ENCODE results near the gene HIP1R. TPM values are rescaled to one million over a fixed set of nuclear protein-coding genes. Genes with fewer than 3 reads are reported as not detected.
"Not testable (repeated sequence)": the region's sequence is repeated elsewhere in the genome, so short reads cannot be mapped to it uniquely, and the experiment has no call there.

HIP1R gene
- polyA plus RNA-seq, 3 donors from 2014 or later: 4.4 to 14.6 (median 5.1) TPM

- H3K27me3 Mint-ChIP-seq (ENCODE audit: low read depth in 3 of 3): peaks cover 3 to 16% (median 11%) of the 10 kb centered on the region in 3 donors
- H3K27ac Mint-ChIP-seq: peak overlapping the region; percentile 6 to 86 (median 68)
- peaks cover 94 to 98% of the 10 kb centered on the region in 2 donors for H3K4me1 Mint-ChIP-seq
- peak overlapping the region in 3 of 5 donors; percentile 17 to 67 (median 61) for H3K4me3 Mint-ChIP-seq
- no peaks in the 10 kb centered on the region for H3K36me3 Mint-ChIP-seq
- DNase-seq: no peak
- H3K9me3 Mint-ChIP-seq: no peaks in the 10 kb centered on the region
These were observed 49.0 kb downstream of the HIP1R start for GRCh38 chr12:122884091-122884826.

GRCh38 chr12:122884860-122885259 lies 49.6 kb downstream of the HIP1R start:
- Mint-ChIP-seq H3K9me3 (no peaks in the 10 kb centered on the region), H3K4me3 (no peak overlapping the region)

GRCh38 chr12:122886161-122886560 lies 50.9 kb downstream of the HIP1R start:
- H3K4me3 Mint-ChIP-seq: peak overlapping the region; percentile 15 to 61 (median 27)
- no peak for DNase-seq
- peaks cover 3 to 20% (median 11%) of the 10 kb centered on the region in 3 donors for H3K27me3 Mint-ChIP-seq (ENCODE audit: low read depth in 3 of 3)
- H3K36me3 Mint-ChIP-seq: no peaks in the 10 kb centered on the region
- no peaks in the 10 kb centered on the region for H3K9me3 Mint-ChIP-seq
- peak overlapping the region in 4 of 6 donors; percentile 31 to 78 (median 54) for H3K27ac Mint-ChIP-seq
- H3K4me1 Mint-ChIP-seq: peaks cover 94 to 98% of the 10 kb centered on the region in 2 donors

More at GRCh38 chr12:122884860-122885259, 49.6 kb downstream of the HIP1R start:
- no peaks in the 10 kb centered on the region for H3K36me3 Mint-ChIP-seq
- DNase-seq: no peak
- H3K27me3 Mint-ChIP-seq (ENCODE audit: low read depth in 3 of 3): peaks cover 3 to 18% (median 13%) of the 10 kb centered on the region in 3 donors
- H3K4me1 Mint-ChIP-seq: peaks cover 94 to 98% of the 10 kb centered on the region in 2 donors
- no peak overlapping the region for H3K27ac Mint-ChIP-seq

- H3K9me3 Mint-ChIP-seq: no peaks in the 10 kb centered on the region
- no peak for DNase-seq
- H3K36me3 Mint-ChIP-seq: no peaks in the 10 kb centered on the region
- H3K27me3 Mint-ChIP-seq (ENCODE audit: low read depth in 3 of 3): peaks cover 3 to 19% (median 11%) of the 10 kb centered on the region in 3 donors
- H3K27ac Mint-ChIP-seq: peak overlapping the region; percentile 86 to 98 (median 90)
- peaks cover 94 to 98% of the 10 kb centered on the region in 2 donors for H3K4me1 Mint-ChIP-seq
- H3K4me3 Mint-ChIP-seq: peak overlapping the region; percentile 72 to 95 (median 85)
These were observed 51.9 kb downstream of the HIP1R start for GRCh38 chr12:122886851-122887818.

- Mint-ChIP-seq H3K27ac (peak overlapping the region; percentile 86 to 98 (median 90)), H3K36me3 (no peaks in the 10 kb centered on the region), H3K4me1 (peaks cover 94 to 98% of the 10 kb centered on the region in 2 donors), H3K9me3 (no peaks in the 10 kb centered on the region), H3K4me3 (peak overlapping the region; percentile 72 to 95 (median 85)), H3K27me3 (ENCODE audit: low read depth in 3 of 3) (peaks cover 3 to 19% (median 11%) of the 10 kb centered on the region in 3 donors)
- no peak for DNase-seq
These were observed 52.6 kb downstream of the HIP1R start for GRCh38 chr12:122887819-122888212.

- peak in 1 of 3 donors; percentile 43 for DNase-seq
- H3K4me3 Mint-ChIP-seq: peak overlapping the region; percentile 72 to 95 (median 85)
- peak overlapping the region; percentile 86 to 98 (median 90) for H3K27ac Mint-ChIP-seq
- no peaks in the 10 kb centered on the region for H3K36me3 Mint-ChIP-seq
- peaks cover 92 to 98% of the 10 kb centered on the region in 2 donors for H3K4me1 Mint-ChIP-seq
- no peaks in the 10 kb centered on the region for H3K9me3 Mint-ChIP-seq
- peaks cover 3 to 19% (median 11%) of the 10 kb centered on the region in 3 donors for H3K27me3 Mint-ChIP-seq (ENCODE audit: low read depth in 3 of 3)
These were observed 53.0 kb downstream of the HIP1R start for GRCh38 chr12:122888232-122888752.

- Mint-ChIP-seq H3K4me1 (peaks cover 92 to 98% of the 10 kb centered on the region in 2 donors), H3K36me3 (no peaks in the 10 kb centered on the region), H3K4me3 (peak overlapping the region; percentile 72 to 90 (median 84)), H3K27ac (peak overlapping the region; percentile 79 to 97 (median 88)), H3K9me3 (no peaks in the 10 kb centered on the region), H3K27me3 (ENCODE audit: low read depth in 3 of 3) (peaks cover 3 to 24% (median 14%) of the 10 kb centered on the region in 3 donors)
- peak in 2 of 3 donors; percentile 57 to 59 for DNase-seq
These were observed 54.7 kb downstream of the HIP1R start for GRCh38 chr12:122889761-122890520.

GRCh38 chr12:122891661-122892525 lies 56.6 kb downstream of the HIP1R start:
- peaks cover 17 to 42% (median 34%) of the 10 kb centered on the region in 3 donors for H3K27me3 Mint-ChIP-seq (ENCODE audit: low read depth in 3 of 3)
- DNase-seq: no peak
- H3K4me3 Mint-ChIP-seq: peak overlapping the region; percentile 42 to 90 (median 84)
- peak overlapping the region; percentile 22 to 89 (median 54) for H3K27ac Mint-ChIP-seq
- no peaks in the 10 kb centered on the region for H3K36me3 Mint-ChIP-seq
- H3K9me3 Mint-ChIP-seq: no peaks in the 10 kb centered on the region
- peaks cover 91 to 97% of the 10 kb centered on the region in 2 donors for H3K4me1 Mint-ChIP-seq

GRCh38 chr12:122892724-122893123 lies 57.5 kb downstream of the HIP1R start:
- Mint-ChIP-seq H3K4me1 (peaks cover 91 to 97% of the 10 kb centered on the region in 2 donors), H3K27me3 (ENCODE audit: low read depth in 3 of 3) (peaks cover 17 to 46% (median 35%) of the 10 kb centered on the region in 3 donors), H3K4me3 (peak overlapping the region; percentile 42 to 57 (median 44)), H3K27ac (peak overlapping the region; percentile 17 to 100 (median 58))
- not testable (repeated sequence) for H3K9me3 Mint-ChIP-seq, H3K36me3 Mint-ChIP-seq, DNase-seq

- peaks cover 18 to 50% (median 33%) of the 10 kb centered on the region in 3 donors for H3K27me3 Mint-ChIP-seq (ENCODE audit: low read depth in 3 of 3)
- H3K36me3 Mint-ChIP-seq: no peaks in the 10 kb centered on the region
- no peaks in the 10 kb centered on the region for H3K9me3 Mint-ChIP-seq
- DNase-seq: no peak
- H3K27ac Mint-ChIP-seq: peak overlapping the region; percentile 99 to 100 (median 100)
- H3K4me1 Mint-ChIP-seq: peaks cover 91 to 97% of the 10 kb centered on the region in 2 donors
- H3K4me3 Mint-ChIP-seq: peak overlapping the region; percentile 94 to 99 (median 97)
These were observed 58.2 kb downstream of the HIP1R start for GRCh38 chr12:122893208-122894153.

All from immature natural killer cell (primary cell).